Activated T-cell treated with anti-CD3 and anti-CD28 coated beads, Interleukin-2, amount 50 U/mL, for 72 hours (primary cell): Measurements from ENCODE around the gene TEX10. TPM values are rescaled to one million over a fixed set of nuclear protein-coding genes. Genes with fewer than 3 reads are reported as not detected.
"Not testable (repeated sequence)": the region's sequence is repeated elsewhere in the genome, so short reads cannot be mapped to it uniquely, and the experiment has no call there.

Source experiments
- ATAC-seq, 2 donors: fragments of 150-1000 bp; cut with Tn5 transposase; replicated peaks in 1 of 2; 2 replicates each; pipeline ENCODE4 v1.10.0; 2021; ENCODE audit warnings: moderate library complexity in 2 of 2, mild to moderate bottlenecking in 1 of 2
- DNase-seq, 2 donors: peaks; one replicate each; pipeline ENCODE4 v3.0.0; 2021 to 2022; ENCODE audit warnings: mixed read lengths in 1 of 2
- H3K27ac Mint-ChIP-seq: one replicate; pipeline ENCODE4 v1.8.0; 2022; ENCODE audit warnings: mild to moderate bottlenecking, moderate library complexity, mixed read lengths
- H3K27me3 Mint-ChIP-seq: one replicate; pipeline ENCODE4 v1.8.0; 2022; ENCODE audit warnings: low read depth, mixed read lengths
- H3K36me3 Mint-ChIP-seq, 2 donors: one replicate each; pipeline ENCODE4 v1.8.0; 2022; ENCODE audit warnings: mixed read lengths in 2 of 2, mild to moderate bottlenecking in 1 of 2; ENCODE audit not compliant: insufficient read depth in 2 of 2
- H3K4me1 Mint-ChIP-seq: one replicate; pipeline ENCODE4 v1.8.0; 2022; ENCODE audit warnings: low read depth, mixed read lengths
- H3K4me3 Mint-ChIP-seq, 2 donors: one replicate each; pipeline ENCODE4 v1.8.0; 2022; ENCODE audit warnings: mild to moderate bottlenecking in 2 of 2, mixed read lengths in 2 of 2, moderate library complexity in 2 of 2
- H3K9me3 Mint-ChIP-seq, 2 donors: one replicate each; pipeline ENCODE4 v1.8.0; 2022; ENCODE audit warnings: mixed read lengths in 2 of 2
- total RNA-seq, 2 donors: library from RNA; stranded (reverse); gene quantifications; one replicate each; pipeline ENCODE4 v1.2.3, GENCODE V29; 2022

TEX10 gene
- total RNA-seq, 2 donors from 2014 or later = 17.9 to 20.4 TPM

- Mint-ChIP-seq H3K27ac (no peak overlapping the region), H3K27me3 (no peaks in the 10 kb centered on the region), H3K9me3 (no peaks in the 10 kb centered on the region), H3K4me1 (no peaks in the 10 kb centered on the region), H3K36me3 (peaks cover 3 to 5% of the 10 kb centered on the region in 2 donors), H3K4me3 (no peak overlapping the region)
- DNase-seq (no peak), ATAC-seq (no peak)
Observed at GRCh38 chr9:100366121-100366520, 13.4 kb upstream of the TEX10 start.

DNA sequence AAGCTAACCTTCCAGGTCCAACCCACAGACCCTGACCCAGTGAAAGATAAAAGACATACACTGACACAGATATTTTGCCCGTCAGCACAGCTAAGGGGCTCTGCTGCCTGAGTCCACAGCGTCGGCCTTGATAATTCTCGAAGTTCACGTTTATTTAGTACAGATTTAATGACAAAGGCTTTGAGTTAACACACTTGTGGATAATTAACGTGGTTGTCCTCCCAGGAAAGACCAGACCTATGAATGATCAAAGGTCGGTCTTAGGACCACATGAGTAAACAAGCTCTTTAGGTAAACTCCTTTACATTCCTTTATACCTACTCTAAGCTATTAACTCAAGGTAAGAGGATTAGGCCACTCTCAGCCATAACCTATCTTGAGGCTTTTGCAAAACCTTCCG lies 11.3 kb upstream of the TEX10 start:
- Mint-ChIP-seq H3K27ac (no peak overlapping the region), H3K4me3 (no peak overlapping the region), H3K36me3 (peaks cover 2 to 7% of the 10 kb centered on the region in 2 donors), H3K9me3 (peaks cover 0 to 3% of the 10 kb centered on the region in 2 donors), H3K4me1 (no peaks in the 10 kb centered on the region), H3K27me3 (no peaks in the 10 kb centered on the region)
- DNase-seq (no peak), ATAC-seq (no peak)

DNA sequence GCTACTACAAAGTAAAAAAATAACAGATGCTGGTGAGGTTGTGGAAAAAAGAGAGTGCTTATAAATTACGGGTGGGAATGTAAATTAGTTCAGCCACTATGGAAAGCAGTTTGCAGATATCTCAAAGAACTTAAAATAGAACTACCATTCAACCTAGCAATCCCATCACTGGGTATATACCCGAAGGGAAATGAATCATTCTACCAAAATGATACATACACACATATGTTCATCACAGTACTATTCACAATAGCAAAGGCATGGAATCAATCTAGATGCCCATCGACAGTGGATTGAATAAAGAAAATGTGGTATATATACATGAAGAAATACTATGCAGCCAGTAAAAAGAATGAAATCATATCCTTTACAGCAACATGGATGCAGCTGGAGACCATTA lies 6.3 kb upstream of the TEX10 start:
- peaks cover 4 to 6% of the 10 kb centered on the region in 2 donors for H3K9me3 Mint-ChIP-seq
- no peak for DNase-seq
- H3K4me3 Mint-ChIP-seq = no peak overlapping the region
- no peak overlapping the region for H3K27ac Mint-ChIP-seq
- no peak for ATAC-seq
- H3K27me3 Mint-ChIP-seq = no peaks in the 10 kb centered on the region
- peaks cover 8% of the 10 kb centered on the region for H3K4me1 Mint-ChIP-seq
- peaks cover 8 to 11% of the 10 kb centered on the region in 2 donors for H3K36me3 Mint-ChIP-seq

DNA sequence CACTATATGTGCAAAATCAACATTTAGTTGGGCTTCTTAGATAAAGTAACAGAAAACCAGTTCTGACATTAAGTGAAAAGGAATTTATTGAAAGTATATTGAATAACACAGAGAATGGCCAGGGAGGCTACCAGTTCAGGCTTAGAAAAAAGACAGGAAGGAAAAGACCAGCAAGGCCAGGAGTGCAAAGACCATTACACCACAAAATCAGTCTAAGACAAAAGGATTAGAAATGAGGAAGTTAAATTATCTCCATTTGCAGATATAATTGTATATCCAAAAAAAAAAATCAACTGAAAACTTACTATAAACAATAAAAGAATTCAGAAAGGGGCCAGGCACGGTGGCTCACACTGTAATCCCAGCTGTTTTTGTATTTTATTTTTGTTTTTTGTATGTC lies 4.8 kb upstream of the TEX10 start:
- Mint-ChIP-seq H3K36me3 (peaks cover 8 to 11% of the 10 kb centered on the region in 2 donors), H3K27me3 (no peaks in the 10 kb centered on the region), H3K4me1 (peaks cover 20% of the 10 kb centered on the region), H3K4me3 (no peak overlapping the region), H3K27ac (no peak overlapping the region), H3K9me3 (peaks cover 4 to 6% of the 10 kb centered on the region in 2 donors)
- DNase-seq (no peak), ATAC-seq (no peak)

DNA sequence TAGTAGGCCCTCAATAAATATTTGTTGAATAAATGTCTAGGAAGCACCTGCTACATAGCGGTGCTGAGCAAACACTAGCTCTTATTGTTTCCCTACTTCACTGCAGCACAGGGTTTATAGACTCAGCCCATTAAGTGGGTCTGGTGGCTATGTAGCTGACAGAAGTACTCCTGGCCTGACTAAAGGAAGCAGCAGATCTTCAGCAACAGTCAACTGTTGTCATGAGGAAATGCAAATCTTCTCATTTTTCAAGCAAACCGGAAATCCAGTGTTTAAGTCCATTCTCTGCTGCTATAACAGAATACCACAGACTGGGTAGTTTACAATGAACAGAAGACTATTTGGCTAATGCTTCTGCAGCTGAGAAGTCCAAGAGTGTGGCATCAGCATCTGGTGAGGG lies 2.8 kb upstream of the TEX10 start:
- no peaks in the 10 kb centered on the region for H3K27me3 Mint-ChIP-seq
- peaks cover 10 to 13% of the 10 kb centered on the region in 2 donors for H3K36me3 Mint-ChIP-seq
- peaks cover 36% of the 10 kb centered on the region for H3K4me1 Mint-ChIP-seq
- H3K9me3 Mint-ChIP-seq = peaks cover 4 to 6% of the 10 kb centered on the region in 2 donors
- ATAC-seq = no peak
- no peak overlapping the region for H3K4me3 Mint-ChIP-seq
- DNase-seq = no peak
- no peak overlapping the region for H3K27ac Mint-ChIP-seq

DNA sequence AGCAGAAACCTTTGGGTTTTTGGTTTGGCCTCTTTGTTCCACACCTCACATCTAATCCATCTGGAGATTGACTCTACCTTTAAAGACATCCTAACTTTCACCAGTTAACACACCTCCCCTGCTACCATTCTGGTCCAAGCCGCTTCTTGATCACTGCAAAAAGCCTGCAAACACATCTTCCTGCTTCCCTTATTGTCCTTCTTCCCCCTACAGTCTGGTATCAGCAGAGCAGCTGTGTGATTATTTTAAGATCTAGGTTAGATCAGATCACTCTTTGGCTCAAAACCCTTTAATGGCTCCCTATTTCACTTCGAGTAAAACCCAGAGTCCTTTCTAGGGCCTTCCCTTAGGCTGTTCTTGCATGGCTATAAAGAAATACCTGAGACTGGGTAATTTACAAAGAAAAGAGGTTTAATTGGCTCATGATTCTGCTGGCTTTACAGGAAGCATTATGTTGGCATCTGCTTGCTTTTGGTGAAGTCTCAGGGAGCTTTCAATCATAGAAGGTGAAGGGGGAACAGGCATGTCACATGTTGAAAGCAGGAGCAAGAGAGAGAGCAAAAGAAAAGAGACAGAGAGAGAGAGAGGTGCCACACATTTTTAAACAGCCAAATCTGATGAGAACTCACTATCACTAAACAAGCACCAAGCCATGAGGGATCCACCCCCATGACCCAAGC lies 1.5 kb upstream of the TEX10 start:
- Mint-ChIP-seq H3K27ac (no peak overlapping the region), H3K9me3 (peaks cover 4 to 6% of the 10 kb centered on the region in 2 donors), H3K4me1 (peaks cover 49% of the 10 kb centered on the region), H3K27me3 (no peaks in the 10 kb centered on the region), H3K4me3 (peak overlapping the region; percentile 8 to 18), H3K36me3 (peaks cover 10 to 13% of the 10 kb centered on the region in 2 donors)
- ATAC-seq = no peak
- DNase-seq = no peak

GRCh38 chr9:100352201-100352726 lies 478 bp downstream of the TEX10 start:
- H3K36me3 Mint-ChIP-seq = peaks cover 6% of the 10 kb centered on the region in 2 donors
- ATAC-seq (peak; percentile 53 to 58), DNase-seq (peak; percentile 42 to 50)
- peaks cover 0 to 4% of the 10 kb centered on the region in 2 donors for H3K9me3 Mint-ChIP-seq
- H3K4me3 Mint-ChIP-seq = peak overlapping the region; percentile 96 to 99
- no peaks in the 10 kb centered on the region for H3K27me3 Mint-ChIP-seq
- H3K4me1 Mint-ChIP-seq = peaks cover 53% of the 10 kb centered on the region
- peak overlapping the region; percentile 95 for H3K27ac Mint-ChIP-seq

DNA sequence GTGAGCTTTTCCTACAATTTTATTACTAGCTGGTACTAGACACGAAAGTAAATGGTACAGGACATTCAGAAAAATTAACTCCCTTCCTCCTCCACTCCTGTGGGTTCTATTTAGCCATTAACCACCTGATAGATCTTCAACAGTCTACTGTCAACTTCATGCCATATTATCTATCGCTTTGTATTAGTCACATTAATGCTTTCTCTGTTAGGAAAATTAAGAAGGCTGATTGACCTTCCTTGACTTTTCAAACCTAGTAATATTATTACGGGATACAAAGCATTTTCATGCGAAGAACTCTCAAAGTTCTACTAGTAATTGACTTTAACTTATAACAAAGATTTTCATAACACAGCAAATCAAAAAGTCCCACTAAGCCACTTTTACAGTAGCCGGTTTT lies 1.2 kb downstream of the TEX10 start:
- Mint-ChIP-seq H3K27me3 (no peaks in the 10 kb centered on the region), H3K27ac (peak overlapping the region; percentile 95), H3K36me3 (peaks cover 7 to 8% of the 10 kb centered on the region in 2 donors), H3K9me3 (peaks cover 0 to 4% of the 10 kb centered on the region in 2 donors), H3K4me3 (peak overlapping the region; percentile 96 to 99), H3K4me1 (peaks cover 60% of the 10 kb centered on the region)
- DNase-seq (no peak), ATAC-seq (no peak)

DNA sequence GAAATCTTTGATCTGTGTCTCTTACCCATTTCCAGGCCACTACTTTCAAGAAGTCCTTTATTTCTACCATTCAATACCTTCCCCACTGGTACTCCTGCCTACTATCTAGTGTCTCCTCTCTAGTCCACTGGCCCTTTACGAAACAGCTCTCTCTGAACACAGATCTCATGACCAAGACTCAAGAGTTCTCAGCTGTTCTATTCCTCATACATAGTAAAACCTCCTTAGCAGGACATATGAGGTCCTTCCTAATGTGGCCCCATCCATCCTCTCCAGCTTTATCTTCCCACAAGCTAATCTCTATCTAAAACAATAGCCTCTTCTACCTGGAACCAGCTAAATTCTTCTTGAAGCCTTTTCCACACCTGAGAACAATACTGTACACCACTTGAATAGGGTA lies 2.6 kb downstream of the TEX10 start:
- Mint-ChIP-seq H3K4me3 (peak overlapping the region; percentile 44 to 57), H3K27me3 (no peaks in the 10 kb centered on the region), H3K9me3 (peaks cover 0 to 4% of the 10 kb centered on the region in 2 donors), H3K27ac (no peak overlapping the region), H3K36me3 (peaks cover 7 to 11% of the 10 kb centered on the region in 2 donors), H3K4me1 (peaks cover 57% of the 10 kb centered on the region)
- ATAC-seq = no peak
- no peak for DNase-seq

DNA sequence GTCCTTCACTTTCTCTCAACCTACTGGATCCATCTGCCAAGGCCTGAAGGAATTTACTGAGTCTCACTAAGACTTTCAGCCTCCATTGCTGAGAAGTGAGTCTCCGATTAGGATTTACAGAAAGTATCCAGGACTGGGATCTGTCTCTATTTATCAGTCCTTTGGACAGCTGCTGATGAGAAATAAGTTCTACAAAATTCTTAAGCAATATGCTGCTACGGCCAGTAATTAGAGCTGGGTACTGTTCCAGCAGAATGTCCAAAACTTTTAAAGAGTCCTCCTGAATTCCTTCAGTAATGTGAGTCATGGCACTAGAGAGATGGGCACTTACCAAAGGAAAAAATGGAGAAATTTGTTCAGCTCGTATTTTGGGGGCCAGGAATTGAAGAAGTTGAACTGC lies 5.9 kb downstream of the TEX10 start:
- DNase-seq (no peak), ATAC-seq (no peak)
- H3K9me3 Mint-ChIP-seq = no peaks in the 10 kb centered on the region
- H3K4me1 Mint-ChIP-seq = peaks cover 44% of the 10 kb centered on the region
- H3K36me3 Mint-ChIP-seq = peaks cover 4 to 12% of the 10 kb centered on the region in 2 donors
- no peaks in the 10 kb centered on the region for H3K27me3 Mint-ChIP-seq
- H3K27ac Mint-ChIP-seq = no peak overlapping the region
- H3K4me3 Mint-ChIP-seq = no peak overlapping the region

GRCh38 chr9:100341889-100342288 lies 10.9 kb downstream of the TEX10 start:
- no peaks in the 10 kb centered on the region for H3K27me3 Mint-ChIP-seq

GRCh38 chr9:100340224-100340623 lies 12.5 kb downstream of the TEX10 start:
- ATAC-seq (no peak), DNase-seq (no peak)
- no peak overlapping the region for H3K27ac Mint-ChIP-seq
- peaks cover 11 to 21% of the 10 kb centered on the region in 2 donors for H3K36me3 Mint-ChIP-seq
- H3K4me3 Mint-ChIP-seq = no peak overlapping the region
- H3K9me3 Mint-ChIP-seq = no peaks in the 10 kb centered on the region
- peaks cover 17% of the 10 kb centered on the region for H3K4me1 Mint-ChIP-seq
- H3K27me3 Mint-ChIP-seq = no peaks in the 10 kb centered on the region

More at GRCh38 chr9:100341889-100342288, 10.9 kb downstream of the TEX10 start:
- Mint-ChIP-seq H3K4me3 (no peak overlapping the region), H3K4me1 (peaks cover 23% of the 10 kb centered on the region), H3K36me3 (peaks cover 11 to 25% of the 10 kb centered on the region in 2 donors), H3K27ac (no peak overlapping the region), H3K9me3 (no peaks in the 10 kb centered on the region)
- ATAC-seq (no peak), DNase-seq (no peak)

- H3K9me3 Mint-ChIP-seq, H3K27ac Mint-ChIP-seq, ATAC-seq, H3K27me3 Mint-ChIP-seq, H3K4me3 Mint-ChIP-seq, DNase-seq: not testable (repeated sequence)
- H3K4me1 Mint-ChIP-seq = peaks cover 17% of the 10 kb centered on the region
- H3K36me3 Mint-ChIP-seq = peaks cover 11 to 18% of the 10 kb centered on the region in 2 donors
Observed at GRCh38 chr9:100338736-100339135, 14.0 kb downstream of the TEX10 start.
